ENCODE measurements around the gene NOTCH1.

Gene NOTCH1

DNA sequence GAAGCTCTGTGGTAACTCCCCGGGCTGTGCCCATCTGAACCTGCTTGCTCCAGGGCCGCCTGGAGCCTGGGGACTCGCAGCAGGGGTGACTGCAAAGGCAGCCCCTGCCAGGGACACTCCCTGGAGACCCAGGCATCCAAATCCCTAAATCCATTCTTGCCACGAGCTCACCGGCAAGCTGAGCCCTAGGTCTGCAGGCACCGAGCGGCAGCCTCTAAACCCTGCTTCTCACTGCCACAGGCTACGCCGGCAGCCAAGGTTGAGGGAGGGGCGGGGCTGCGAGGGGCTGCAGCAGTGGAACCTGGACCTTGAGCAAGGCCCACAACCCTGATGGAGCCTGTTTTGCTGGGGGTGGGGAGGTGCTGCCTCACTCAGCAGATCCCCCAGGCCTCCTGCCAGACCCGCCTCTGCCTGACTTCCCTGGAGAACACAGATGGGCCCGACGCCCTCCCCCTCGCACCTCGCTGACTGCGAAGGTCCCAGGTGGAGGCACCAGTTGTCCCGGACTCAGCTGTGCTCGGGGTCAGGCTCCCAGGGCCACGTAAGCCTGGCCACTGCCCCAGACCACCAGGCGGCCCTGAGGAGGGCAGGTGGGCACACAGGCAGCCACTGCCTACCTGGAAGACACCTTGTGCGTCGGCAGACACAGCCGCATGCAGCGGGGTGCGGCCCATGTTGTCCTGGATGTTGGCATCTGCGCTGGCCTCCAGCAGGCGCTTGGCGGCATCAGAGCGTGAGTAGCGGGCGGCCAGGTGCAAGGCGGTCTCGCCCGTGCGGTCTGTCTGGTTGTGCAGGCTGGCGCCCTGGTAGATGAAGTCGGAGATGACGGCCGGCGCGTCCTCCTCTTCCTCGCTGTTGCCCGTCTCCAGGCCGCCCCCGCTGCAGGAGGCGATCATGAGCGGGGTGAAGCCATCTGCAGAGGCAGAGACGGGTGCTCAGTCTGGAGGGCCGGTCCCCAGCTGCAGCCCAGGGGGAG lies 45.6 kb downstream of the NOTCH1 start:
- DNase-seq: no peak

DNA sequence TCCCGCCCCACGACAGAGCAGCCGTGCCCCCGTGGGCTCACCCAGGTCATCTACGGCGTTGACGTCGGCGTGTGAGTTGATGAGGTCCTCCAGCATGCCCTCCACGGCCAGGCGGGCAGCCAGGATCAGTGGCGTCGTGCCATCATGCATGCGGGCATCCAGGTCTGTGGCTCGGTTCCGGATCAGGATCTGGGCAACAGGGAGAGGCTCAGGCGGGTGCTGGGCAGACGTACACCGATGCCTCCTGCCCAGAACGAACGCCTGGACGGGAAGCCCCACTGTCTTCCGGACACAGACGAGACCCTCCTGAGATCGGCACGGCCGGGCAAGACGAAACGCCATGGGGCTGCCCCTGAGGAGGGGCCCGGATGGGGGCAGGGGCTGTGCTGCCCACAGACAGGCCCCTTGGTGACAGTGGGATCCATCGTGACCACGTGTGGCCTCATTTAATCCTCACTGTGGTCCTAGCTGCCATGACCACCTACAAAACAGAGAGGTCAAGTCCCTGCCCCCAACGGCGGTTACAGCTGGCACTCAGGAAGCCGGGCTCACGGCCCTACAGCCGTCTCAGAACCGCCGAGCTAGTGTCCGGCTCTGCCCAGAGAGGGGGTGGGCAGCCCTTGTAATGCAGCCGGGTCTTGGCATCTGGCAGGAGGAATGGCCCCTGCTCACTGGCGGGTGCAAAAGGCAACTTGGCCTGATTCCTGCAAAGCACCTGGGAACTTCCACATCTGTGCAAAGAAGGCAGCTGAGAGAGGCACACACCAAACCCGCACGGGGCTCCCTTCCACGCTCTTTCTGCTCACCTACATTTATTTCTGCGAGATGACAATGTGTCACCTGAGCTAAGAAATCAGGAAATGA lies 46.5 kb downstream of the NOTCH1 start:
- no peak for DNase-seq

DNA sequence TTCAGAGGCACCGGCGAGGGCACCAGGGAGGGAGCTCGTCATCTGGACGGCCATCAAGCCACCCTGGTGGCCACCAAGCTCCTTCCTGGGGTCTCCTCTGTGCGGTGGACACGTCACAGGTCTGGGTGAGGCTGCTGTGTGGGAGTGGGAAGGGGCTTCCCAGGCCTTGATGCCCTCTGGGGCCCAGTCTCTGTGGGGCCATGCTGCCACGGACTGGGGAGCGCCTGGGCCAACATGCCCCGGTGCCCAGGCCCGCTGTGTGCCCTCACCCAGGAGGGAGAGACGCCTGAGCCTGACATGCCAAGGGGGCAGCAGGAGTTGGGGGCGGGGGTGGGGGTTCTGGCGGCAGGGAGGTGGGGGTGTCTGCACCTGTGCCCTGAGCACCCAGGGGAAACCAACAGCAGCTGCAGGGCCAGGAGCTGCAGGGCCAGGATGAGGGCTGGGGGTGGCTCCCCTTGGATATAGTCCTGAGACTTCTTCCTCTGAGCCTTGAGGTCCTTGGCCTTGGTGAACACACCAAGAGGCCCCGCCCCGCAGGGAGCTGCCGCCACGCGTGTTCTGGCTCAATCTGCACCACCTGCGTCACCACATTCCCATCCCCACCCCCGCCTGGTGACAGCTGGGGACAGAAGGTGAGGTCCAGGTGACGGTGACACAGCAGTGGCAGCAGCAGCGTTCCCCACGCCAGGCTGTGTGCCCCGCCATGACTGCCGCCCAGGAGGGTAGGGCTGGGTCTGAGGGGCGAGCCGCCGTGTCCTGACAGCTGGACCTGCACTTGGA lies 47.7 kb downstream of the NOTCH1 start:
- DNase-seq: no peak

DNA sequence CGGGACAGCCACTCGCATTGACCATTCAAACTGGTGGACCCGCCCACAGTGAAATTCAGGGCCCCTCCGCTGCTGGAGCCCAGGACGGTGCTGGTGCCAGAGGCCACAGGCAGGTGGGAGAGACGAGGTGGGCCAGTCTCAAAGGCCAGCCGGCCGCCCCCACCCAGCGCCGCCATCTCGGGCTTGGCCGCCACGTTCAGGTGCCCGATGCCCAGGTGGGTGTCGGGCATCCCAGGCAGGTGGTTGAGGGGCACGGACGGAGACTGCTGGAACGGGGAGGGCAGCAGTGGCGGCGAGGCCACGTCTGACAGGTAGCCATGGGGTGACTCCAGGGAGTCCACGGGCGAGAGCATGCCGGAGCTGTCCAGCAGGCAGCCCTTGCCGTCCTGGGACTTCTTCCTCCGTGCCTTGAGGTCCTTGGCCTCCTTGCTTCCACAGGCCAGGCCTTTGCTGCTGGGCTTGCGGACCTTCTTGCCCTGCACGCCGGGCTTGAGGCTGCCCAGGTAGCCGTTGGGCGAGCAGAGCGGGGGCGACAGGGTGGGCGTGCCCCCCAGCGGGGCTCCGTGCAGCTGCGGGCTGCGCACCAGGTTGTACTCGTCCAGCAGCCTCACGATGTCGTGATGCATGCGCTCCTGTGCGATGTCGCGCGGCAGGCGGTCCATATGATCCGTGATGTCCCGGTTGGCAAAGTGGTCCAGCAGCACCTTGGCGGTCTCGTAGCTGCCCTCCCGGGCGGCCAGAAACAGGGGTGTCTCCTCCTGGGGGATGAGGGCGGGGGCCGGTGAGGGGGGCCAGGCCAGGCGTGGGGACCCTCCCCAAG lies 48.8 kb downstream of the NOTCH1 start:
- no peak for DNase-seq

DNA sequence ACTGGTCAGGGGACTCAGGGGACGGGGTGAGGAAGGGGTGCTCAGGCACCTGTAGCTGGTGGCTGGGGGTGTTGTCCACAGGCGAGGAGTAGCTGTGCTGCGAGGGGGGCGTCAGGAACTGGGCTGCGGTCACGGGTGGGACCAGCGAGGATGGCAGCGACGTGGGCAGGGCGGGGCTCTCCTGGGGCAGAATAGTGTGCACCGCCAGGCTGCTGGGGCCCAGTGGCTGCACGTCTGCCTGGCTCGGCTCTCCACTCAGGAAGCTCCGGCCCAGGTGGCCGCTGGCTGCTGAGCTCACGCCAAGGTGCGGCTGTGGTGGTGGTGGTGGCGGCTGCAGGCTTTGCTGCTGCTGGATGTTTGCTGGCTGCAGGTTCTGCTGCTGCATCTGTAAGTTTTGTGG lies 49.7 kb downstream of the NOTCH1 start:
- no peak for DNase-seq

DNA sequence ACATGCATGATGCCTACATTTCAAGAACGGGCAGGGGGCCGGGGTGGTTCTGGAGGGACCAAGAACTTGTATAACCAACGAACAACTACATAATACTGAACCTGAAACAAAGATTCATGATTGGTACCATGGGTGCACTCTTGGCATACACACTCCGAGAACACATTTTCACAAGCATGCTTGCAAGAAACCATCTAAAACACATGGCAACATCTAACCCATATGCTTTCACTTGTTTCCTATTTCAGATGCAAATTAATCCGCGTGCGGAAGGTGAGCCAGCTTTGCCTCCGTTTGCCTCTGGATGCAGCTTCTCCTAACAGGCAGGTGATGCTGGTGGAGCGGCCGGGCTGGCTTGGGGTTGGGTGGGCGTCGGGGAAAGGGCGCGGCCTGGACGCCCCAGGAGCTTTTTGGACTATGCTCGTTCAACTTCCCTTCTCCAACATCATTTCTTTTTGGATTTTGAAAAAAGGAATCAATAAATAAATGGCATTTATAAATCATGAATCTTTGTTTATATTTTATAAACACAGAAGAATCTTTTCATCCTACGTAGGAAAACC lies 50.5 kb downstream of the NOTCH1 start:
- DNase-seq: no peak

DNA sequence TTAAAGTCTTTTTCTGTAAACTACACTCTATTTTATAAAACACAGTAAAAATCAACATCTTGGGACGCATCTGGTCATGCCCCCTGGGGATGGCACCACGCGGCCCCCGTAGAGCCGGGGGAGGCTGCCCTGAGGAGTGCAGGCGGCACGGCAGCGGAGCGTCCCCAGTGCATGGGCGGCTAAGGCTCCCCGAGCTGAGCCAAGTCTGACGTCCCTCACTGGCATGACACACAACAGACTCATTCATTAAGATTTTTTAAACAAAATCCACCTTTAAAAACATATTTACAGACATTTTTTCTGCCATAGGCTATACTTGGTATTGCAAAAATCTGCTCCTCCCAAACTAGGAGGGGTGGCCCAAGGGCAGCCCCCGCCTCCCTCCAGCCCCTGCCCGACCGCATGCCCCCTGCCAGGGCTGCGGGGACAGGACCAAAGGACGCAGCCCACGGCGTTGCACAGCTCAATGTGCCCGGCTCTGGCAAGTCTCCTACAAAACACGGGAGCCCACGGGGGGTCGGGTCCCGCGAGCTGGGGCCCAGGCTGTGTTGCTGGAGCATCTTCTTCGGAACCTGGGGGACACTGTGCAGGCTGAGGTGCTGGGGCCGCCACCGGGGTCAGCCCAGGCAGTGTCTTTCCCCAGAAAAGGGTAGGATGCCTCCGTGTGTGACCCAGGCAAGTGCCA lies 51.2 kb downstream of the NOTCH1 start:
- DNase-seq: no peak

DNA sequence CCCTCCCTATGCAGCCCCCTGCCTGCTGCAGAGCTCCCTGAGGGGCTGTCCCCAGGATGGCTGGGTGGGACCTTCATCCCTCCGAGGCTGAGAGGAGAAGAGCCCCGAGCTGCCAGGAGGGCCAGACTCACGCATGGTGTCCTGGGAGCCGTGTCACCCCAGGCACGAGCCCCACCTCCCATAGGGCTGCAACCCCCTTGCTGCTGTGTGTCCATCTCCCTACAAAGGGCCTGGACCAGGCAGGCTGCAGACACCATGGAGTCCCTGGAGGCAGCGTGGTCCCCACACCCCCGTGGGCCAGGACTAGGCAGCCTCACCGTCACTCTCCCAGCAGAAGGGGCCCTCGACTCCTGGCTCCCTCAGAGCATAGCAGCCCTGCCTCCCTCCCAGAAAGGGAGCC lies 51.8 kb downstream of the NOTCH1 start:
- no peak for DNase-seq

DNA sequence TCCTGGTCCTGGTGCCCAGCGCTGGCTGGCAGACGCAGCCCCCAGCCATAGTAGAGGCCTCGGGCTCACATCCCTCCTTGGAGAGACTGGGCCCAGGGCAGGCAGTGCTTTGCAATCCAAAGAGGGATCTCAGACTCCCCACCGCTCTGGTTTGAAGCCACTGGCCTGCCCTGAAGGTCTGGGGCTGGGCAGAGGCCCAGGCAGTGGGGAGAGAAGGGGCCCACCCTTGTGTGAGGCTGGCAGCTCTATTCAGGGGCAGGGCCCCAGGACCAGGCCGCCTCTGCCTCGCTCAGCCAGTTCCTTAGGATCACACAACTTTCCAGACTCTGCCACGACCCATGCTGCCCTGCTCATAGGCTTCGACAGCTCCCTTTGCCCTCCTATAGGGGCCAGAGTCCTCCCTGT lies 52.3 kb downstream of the NOTCH1 start:
- DNase-seq: no peak

DNA sequence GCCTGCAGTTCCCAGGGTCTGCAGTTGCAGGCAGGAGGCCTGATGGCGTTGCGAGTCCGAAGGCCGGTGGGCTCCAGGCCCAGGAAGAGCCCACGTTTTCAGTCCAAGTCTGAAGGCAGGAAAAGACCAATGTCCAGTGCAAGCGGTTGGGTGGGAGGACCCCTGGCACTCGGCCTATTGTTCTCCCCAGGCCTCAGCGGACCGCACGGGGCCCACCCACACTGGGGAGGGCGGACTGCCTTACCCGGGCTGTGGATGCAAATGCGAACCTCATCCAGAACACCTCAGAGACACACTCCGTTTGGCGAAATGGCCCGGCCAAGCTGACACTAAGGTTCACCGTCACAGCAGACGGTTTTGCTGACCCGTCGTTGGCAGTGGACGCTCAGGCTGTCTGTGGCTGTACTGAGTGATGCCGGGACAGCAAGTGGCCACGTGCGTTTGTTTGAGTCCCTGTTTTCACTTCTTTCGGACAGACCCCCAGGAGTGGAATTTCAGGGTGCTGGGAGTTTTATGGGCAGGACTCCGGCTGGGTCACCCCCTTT lies 52.8 kb downstream of the NOTCH1 start:
- DNase-seq: no peak

DNA sequence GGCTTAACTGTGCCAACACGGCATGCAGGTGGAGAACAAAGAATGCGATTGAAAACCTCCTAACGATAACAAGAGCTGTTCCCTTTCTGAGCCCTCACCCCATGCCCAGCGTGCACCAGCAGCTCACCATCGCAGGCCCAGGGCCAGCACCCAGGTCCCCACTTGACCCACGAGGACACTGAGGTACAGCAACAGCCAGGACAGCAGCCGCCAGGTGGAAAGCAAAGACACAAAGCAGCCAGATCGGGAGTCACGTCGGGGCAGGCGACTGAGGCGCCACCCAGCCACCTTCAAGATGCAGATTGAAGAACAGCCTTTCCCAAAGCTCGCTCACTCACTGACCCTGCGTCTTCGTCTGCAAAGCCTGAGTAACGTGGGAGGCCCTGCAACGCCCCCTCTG lies 56.1 kb downstream of the NOTCH1 start:
- DNase-seq: no peak

DNA sequence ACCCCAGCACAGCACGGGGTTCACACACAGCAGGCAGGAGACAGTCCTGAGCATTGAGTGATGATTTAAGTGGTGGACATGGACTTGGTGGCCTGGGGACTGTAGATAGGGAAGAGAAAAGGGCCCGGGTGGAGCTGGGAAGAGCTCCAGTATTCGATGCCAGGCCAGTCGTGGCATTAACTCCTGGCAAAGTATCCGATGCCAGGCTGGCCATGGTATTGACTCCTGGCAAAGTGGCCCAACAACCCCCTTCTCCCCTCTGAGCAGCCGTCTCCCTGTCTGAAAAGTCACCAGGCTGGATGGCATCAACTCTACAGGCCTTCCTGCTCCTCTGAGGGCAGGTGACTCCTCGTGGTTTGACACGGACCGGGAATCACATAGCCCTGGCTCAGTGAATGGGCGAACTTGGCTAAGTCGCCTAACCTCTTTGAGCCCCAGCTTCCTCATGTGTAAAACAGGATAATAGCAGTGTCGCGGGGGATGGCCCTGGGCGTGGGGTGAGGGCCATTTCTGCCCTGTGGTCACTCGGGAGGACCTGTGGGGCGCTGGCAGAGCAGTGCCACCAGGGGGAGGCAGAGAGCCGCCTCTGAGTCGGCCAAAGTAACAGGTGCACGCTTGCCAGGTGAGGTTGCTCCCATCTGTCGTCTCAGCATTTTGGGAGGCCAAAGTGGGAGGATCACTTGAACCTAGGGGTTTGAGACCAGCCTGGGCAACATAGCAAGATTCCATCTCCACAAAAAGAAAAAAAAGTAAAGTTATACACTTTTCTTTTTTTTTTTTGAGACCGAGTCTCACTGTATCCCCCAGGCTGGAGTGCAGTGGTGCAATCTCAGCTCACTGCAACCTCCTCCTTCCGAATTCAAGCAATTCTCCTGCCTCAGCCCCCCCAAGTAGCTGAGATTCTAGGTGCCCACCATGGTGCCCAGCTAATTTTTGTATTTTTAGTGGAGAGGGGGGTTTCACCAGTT lies 57.3 kb downstream of the NOTCH1 start:
- DNase-seq: peak; percentile 77 to 82

DNA sequence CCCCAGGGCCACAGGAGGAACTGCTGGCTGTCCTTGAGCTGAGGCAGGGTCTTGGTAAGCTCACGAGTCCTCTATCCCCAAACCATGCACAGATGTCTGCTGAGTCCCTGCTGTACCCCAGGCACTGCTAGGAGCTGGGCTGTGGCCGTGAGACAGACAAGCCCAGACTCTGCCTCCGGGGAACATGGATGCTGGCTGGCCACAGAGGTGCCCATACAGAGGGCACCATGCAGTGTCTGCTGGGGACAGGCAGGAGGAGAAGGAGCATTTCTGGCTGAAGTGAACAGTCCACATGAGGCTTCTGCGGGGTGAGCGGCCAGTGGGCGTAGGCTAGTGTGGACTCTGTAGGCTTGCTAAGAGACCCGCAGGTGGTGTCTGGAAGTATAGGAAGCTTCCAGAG lies 58.2 kb downstream of the NOTCH1 start:
- no peak for DNase-seq

DNA sequence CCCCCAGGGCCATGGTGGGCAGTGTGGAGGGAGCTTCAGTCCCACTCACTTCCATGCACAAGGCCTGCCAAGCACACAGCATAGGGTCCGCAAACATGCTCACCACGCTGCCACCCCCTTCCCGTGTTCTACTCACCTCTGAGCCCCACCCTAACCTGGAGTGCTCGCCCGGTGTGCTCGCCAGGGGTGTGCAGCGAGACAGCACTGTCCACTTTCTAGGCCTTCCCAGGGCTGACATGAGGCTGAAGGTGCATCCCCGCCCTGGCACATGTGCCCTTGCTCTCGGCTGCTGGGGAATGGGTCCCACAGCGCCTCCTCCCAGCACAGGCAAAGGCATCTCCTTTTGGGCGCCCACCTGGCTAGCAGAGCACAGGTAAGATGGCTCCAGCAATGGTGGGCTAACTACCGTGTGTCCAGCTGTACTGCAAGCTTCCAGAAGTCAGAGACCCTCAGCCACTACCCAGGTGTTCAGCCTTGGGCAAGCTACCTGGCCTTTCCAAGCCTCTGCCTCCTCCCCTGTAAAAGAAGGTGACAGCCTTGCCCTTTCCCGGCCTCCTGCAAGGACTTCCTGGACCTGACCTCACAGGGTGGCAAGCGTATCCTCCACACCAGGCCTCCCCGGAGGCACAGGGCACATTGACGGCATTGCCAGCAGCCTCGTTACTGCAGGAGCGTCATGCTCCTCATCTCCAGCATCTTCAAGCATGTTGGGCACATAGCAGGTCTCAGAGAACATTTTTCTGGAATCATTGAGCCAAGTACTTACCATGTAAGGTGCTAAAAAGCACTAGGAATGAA lies 58.8 kb downstream of the NOTCH1 start:
- no peak for DNase-seq

DNA sequence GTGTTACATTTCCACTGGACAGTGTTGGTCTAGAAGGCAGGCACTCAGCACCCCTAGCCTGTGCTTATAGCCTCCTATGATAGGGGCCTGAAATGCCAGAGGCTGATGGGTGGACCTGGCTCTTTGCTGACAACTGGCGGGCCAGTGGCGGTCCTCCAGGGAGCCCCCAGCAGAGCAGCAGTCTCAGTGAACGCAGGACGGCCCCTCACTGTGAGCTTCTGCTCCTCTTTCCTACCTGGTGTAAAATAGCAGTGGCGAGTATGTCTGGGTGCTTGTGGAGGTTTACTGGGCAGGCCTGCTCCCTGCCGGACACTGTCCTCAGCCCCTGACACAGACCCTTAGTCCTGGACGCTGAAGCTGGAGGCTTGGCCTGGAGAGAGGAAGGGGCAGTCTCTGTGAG lies 59.7 kb downstream of the NOTCH1 start:
- DNase-seq: no peak

DNA sequence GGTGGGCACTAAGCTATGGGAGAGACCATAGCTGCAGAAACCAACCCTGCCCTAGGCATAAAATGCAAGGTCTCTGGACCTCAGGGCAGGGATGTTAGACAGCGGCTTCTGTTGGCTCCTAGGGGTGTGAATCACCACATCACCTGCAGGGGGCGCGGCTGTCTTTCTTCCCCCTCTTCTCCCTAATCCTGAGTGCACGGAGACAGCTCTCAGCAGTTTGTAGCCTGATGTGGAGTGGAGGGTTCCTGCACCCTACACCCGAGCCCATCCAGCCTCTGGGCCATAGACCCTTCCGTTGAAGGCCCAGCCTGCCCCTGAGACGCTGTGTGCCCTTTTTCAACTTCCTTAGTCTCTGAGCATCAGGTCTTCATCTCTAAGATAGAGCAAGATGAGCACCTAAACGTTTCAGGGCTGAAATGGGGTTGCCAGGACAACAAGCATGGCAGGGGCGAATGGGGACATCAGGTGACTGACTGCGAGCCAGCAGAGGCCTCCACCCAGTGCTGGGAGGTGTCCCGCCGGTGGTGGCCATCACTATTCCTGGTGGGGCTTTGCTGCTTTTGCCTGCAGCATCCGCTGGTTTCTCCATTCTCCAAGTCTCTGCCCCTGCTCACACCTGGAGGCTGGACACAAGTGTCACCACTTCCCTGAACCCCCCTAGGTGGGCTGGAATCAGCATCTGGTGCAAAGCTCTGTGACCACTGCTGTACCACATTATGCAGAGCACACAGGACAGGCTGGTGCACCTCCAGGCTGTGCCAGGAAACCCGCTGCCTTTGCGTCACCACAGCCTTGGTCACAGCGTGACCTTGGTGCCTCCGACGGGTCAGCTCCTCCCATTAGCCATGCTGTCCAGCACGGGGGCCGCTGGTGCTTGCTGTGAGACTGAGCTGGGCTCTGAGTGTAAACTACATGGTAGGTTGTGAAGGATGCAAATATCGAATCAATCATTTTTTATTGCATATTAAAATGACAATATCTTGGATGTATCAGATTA lies 60.5 kb downstream of the NOTCH1 start:
- DNase-seq: peak; percentile 88 to 91

All from activated CD4-positive, alpha-beta T cell treated with anti-CD3 and anti-CD28 coated beads, Interleukin-2, amount 50 U/mL, for 48 hours (primary cell).